ENCODE measurements around the gene ATP5IF1. TPM values are rescaled to one million over a fixed set of nuclear protein-coding genes. Genes with fewer than 3 reads are reported as not detected.

Gene ATP5IF1
- 100 to 1,000 TPM; 174 to 176 TPM for total RNA-seq

DNA sequence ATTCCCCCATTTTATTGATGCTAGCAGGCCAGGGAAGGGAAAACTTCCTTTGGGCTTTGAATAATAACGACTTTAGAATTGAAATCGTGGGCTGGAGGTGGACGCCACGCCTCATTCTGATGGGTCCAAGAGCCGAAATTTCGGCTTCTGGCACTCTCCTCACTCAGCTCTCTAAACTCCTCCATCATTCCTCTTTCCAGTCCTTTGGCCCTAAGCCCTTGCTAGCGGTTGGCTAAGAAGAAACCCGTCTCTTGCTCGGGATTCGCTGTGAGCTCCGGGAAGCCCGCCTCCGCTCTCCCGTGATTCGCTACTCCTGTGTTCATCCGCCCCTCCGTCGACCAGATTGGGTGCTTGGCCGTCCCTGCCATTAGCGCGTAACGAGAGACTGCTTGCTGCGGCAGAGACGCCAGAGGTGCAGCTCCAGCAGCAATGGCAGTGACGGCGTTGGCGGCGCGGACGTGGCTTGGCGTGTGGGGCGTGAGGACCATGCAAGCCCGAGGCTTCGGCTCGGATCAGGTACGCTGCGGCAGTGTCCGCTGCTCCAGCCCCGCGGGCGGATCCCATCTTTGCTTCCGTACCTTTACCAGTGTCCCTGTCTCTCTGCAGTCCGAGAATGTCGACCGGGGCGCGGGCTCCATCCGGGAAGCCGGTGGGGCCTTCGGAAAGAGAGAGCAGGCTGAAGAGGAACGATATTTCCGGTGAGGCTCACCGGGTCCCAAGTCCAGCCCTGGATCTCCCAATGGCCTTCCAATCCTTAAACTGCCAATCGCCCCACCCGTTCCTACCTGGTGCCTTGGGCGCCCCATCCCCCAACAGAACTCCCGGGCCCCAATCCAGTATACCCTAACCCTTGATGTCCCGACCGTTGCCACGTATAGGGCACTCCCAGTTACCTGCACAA is at the start of gene ATP5IF1:
Gene ATP5IF1 (plus strand): TSS at position 370 of the 901 bp plus-strand sequence. CDS start 60 bp downstream, at position 430.

DNA sequence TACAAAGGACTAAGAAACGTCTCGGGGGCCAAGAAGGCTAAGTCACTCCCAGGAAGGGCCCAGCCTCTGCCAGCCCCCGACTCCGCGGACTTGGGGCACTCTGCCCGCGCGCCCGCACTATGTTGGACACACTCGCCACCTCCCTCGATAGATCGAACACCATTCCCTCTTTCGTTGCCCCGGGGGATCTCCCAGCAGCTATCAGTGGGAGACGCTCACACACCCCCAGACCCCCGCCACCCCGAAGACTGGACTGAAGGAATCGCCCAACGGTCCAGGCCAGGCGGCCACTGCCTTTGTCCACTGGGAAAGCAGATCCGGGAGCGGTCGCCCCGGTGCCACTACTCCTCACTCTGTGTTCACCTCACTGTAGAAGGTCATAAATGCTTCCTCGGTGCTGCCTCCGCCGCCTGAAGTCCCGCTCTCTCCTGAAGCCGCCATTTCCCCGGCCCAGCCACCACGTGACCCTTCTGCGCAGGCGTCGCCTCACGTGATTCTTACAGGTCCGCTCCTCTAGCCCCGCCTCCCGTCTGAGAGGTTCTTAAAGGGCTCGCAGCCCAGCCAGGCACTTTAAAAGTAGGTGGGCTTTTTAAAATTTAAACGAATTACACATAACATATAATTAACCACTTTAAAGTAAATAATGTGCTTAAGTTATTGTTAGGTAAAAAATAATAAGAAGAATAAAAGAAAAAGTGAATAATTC is 3.2 kb upstream of the ATP5IF1 start, which contains the start of gene DNAJC8:
Gene DNAJC8 (minus strand): TSS at position 472 of the 706 bp plus-strand sequence. CDS start 31 bp downstream, at position 441.

DNA sequence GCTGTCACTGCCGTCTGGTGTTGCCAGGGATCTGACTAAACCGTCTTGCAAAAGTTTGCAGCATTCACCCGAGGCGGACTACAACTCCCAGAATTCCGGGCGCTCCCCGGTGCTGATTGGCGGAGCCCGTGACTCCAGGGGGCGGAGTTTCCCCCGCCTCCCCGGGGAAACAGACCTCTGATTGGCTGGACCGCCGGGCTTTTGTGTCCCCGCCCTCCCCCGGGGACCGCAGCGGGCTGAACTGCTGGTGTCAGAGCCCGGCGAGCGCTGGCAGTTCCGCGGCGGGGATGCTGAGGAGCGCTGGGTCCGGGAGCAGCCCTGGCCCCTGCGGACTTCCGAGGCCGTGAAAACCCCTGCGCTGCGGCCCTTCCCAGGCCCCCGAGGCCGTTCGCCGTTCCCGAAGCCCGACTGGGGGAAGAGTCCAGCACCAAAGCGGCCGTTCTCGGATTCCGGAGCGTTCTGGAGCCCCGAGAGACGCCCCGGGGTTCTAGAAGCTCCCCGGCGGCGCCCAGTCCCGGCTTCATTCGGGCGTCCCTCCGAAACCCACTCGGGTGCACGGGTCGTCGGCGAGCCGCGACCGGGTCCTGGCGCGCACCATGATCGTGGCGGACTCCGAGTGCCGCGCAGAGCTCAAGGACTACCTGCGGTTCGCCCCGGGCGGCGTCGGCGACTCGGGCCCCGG is 23.5 kb downstream of the ATP5IF1 start, which contains the start of gene SESN2:
Gene SESN2 (plus strand): TSS at position 267 of the 682 bp plus-strand sequence. CDS start 330 bp downstream, at position 597.

Other genes with a start within 250 kb of the ATP5IF1 start
- gene EYA3, start 147.5 kb upstream of the ATP5IF1 start, total RNA-seq, result 10 to 100 TPM; 26.9 to 27.3 TPM
- under 1 TPM; 0.22 to 0.40 TPM for gene PTAFR, start 59.4 kb upstream of the ATP5IF1 start, total RNA-seq
- gene DNAJC8, start 3.1 kb upstream of the ATP5IF1 start, total RNA-seq, result 10 to 100 TPM; 99.0 to 99.6 TPM
- 10 to 100 TPM; 11.6 to 12.3 TPM for gene SESN2, start 23.4 kb downstream of the ATP5IF1 start, total RNA-seq
- 10 to 100 TPM; 20.3 to 20.4 TPM for gene MED18, start 92.9 kb downstream of the ATP5IF1 start, total RNA-seq
- gene PHACTR4, start 133.6 kb downstream of the ATP5IF1 start, total RNA-seq, result 10 to 100 TPM; 23.7 to 24.5 TPM